GOT3 (cell line): Measurements from ENCODE around the gene LRRFIP1.
"Not testable (repeated sequence)": the region's sequence is repeated elsewhere in the genome, so short reads cannot be mapped to it uniquely, and the experiment has no call there.

Experiments
- DNase-seq: peaks from one replicate; lab custom pipeline; 2025; ENCODE audit warnings: mixed read lengths; lab: John Stamatoyannopoulos, UW

The LRRFIP1 gene

GRCh38 chr2:237627441-237628246 is at the start of gene LRRFIP1:
LRRFIP1 (plus strand) TSS chr2:237627587; CDS start chr2:237627645, 58 bp downstream.
- no peak for DNase-seq

- DNase-seq: no peak
Observed at GRCh38 chr2:237577956-237578870, 49.2 kb upstream of the LRRFIP1 start.

DNA sequence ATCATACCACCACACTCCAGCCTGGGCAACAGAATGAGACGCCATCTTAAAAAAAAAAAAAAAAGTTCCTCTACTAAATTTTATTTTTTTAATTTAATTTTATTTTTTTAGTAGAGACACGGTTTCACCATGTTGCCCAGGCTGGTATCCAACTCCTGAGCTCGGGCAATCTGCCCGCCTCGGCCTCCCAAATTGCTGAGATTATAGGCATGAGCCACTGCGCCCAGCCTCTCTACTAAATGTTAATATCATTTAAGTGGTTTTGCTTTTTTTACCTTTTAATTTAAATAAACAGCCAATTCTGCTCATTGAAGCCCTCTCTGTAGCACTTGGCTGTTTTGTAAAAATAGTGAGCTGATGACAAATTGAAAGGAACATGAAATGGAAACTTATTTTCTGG is 46.1 kb upstream of the LRRFIP1 start:
- no peak for DNase-seq

GRCh38 chr2:237581751-237582746 is 45.3 kb upstream of the LRRFIP1 start:
- no peak for DNase-seq

GRCh38 chr2:237583385-237584295 is 43.7 kb upstream of the LRRFIP1 start:
- DNase-seq: no peak

- no peak for DNase-seq
Observed at GRCh38 chr2:237585590-237586221, 41.7 kb upstream of the LRRFIP1 start.

GRCh38 chr2:237588044-237588696 is 39.2 kb upstream of the LRRFIP1 start:
- no peak for DNase-seq

DNA sequence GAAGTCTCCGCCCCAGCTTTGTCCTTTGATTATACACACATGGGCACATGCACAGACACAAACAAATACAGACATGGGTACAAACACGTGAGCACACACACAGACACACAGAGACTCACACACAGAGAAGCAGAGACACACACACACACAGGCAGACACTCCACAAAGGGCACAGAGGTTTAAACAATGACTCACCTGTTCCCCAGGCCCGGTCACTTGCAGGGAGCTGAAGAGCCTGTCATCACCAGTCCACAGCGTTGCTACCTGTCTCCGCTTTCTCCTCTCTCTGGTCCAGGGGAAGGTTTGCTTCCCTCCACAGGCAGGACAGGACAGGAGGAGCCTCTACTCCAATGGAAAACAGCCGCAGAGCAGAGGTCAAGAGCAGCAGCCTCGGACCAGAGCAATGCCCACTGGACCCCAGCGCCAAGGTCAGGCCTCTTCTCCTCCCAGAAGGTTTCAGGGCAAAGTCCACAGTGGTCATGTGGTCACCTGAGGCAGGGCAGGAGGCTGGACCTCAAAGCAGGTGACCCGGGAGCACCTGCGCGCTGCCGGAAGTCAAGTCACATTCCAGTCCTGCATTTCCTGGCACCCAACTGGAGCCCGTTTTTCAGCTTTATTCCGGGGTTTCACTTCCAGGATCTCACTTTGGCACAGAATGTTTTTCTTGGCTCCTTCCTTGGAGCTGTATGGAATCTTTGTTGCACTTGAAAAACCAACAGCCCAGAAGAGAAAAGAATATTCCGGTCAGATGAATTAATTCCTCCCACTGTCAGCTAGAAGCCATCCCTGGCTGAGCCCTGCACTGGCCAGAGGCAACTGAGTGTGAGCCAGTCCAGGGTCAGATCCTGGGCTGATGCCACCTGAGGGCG is 36.9 kb upstream of the LRRFIP1 start, which contains the start of gene RAB17:
TSS of gene RAB17 (minus strand) at position 463 of the 869 bp plus-strand sequence. CDS start 4,580 bp downstream, outside the sequence.
- DNase-seq: no peak

DNA sequence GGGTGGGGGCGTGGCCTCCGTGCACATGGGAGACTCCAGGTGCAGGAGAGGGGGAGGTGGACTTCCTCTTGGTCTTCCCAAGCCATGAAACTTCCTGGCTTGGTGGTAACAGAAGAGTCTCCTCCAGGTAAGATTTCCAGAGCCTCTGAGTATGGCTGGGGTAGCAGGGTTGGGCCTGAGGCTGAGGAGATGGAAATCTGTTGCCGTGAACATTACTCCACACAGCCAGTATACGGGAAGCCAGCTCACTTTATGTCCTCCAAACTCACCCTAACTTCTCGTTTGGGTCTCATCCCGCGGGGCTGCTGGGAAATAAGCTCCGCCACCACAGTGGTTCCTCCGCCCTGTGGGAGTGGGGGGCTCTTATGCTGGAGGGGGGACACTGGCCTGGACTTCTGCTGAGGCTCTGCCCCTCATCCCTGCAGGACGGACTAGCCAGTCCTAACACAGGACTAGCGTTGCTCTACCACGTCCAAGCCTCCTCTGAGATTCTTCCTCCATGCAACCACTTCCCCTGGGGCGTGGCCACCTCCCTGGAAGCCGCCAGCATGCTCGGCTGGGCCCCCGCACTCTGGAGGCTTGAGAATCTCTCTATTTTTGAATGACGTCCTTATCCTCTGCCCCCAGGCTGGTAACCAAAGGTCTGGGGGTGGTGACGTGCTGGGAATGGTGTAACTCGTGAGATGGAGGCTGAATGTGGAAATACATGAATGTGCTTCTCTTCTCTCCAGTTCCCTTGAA is 36.1 kb upstream of the LRRFIP1 start:
- DNase-seq: no peak

- no peak for DNase-seq
Observed at GRCh38 chr2:237592425-237592980, 34.9 kb upstream of the LRRFIP1 start.

DNA sequence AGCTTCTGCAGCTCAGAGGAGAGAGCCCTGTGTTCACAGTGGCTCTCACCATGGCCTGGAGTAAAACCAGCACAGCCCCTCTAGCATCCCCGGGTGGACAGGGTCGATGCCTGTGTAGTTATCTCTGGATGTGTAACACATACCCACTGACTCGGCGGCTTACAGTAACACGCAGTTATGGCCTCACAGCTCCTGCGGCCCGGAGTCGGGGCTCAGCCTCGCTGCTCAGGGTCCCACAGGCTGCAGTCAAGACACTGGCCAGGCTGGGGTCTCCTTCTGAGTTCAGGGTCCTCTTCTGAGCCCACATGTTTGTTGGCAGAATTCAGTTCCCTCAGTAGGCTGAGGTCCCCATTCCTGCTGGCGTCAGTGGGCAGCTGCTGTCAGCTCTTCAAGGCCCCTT is 34.4 kb upstream of the LRRFIP1 start:
- DNase-seq: no peak

DNA sequence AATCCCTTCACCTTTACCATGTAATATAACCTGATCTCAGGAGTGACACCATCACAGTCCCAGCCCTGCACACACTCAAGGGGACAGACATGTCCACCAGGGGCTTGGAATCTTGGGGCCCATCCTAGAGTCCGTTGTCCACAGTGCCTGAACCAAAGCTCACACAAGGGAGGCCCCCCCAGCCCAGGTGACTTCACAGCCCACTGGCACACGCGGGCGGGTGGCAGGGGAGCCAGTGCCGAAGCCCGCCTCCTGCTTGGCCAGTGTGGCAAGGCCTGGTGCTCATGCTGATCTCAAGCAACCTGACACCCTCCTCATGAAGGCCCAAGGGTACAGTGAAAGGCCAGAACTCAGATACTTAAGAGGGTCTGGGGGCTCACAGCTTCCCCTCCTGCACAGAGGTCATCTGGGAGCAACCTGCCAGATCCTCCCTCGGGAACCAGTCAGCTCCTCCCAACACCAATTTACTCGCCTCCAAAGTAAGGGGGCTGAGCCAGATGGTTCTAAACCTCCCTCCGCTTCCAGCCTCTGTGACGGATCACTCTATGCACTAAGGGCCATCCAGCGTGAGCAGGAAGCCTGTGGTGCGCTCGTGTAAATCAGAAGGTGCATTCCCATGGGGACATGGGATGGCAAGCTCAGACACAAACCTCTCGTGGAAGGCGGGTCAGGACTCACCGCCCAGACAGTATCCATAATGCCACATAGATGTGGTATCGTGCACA is 33.6 kb upstream of the LRRFIP1 start:
- DNase-seq: no peak

GRCh38 chr2:237594514-237594871 is 32.9 kb upstream of the LRRFIP1 start:
- DNase-seq: no peak

DNA sequence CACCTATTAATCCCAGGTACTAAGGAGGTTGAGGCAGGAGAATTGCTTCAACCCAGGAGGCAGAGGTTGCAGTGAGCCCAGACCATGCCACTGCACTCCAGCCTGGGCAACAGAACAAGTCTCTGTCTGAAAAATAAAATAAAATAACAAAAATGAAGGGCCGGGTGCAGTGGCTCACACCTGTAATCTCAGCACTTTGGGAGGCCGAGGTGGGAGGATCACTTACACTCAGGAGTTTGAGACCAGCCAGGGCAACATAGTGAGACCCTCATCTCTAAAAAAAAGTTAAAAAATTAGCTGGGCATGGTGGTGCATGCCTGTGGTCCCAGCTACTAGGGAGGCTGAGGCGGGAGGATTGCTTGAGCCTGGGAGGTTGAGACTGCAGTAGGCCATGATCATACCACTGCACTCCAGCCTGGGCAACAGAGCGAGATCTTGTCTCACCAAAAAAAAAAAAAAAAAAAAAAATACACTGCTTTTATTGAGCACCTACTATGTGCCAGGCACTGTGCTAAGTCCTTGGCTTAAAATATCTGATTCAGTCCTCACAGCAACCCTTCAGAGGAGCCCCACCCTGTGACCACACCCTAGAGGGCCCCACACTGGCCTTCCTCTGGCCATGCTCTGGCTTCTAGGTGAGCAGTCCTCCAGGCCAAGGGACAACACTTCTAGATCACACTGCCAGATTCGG is 31.4 kb upstream of the LRRFIP1 start:
- not testable (repeated sequence) for DNase-seq

DNA sequence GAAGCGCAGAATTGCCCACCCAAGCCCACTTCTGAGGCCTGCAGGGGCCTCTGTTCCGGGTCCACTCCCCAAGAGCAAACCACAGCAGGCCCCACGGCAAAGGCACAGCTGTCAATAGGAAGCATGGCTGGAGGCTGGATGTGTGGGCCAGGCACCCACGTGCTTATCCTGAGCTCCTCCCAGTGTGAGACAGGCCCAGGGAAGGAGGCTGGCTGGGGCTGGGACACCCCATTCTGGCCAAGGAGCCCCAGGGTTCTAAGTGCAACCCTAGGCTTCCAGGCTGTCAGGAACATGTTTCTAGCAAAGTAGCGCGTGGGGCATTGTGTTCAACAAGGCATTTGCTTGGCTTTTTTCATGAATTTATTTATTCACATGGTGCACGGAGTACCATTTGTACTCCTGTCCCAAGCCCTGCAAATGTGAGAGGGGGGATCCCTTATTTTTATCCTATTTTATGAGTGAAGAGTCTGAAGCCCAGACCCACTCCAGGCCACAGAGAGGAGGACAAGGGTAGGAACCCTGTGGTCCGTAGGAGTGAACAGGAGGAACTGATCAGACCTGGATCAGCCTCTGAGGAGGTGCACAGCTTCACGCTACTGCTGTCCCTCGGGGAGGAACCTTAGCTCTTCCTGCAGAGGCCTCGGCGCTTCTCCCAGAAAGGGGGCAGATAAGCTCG is 30.7 kb upstream of the LRRFIP1 start:
- DNase-seq: no peak
